Amniotic stem cell (primary cell): ENCODE measurements around the gene HIVEP2.

Experiments
- DNase-seq: peaks from one replicate; lab custom pipeline; 2025; lab: John Stamatoyannopoulos, UW

HIVEP2 gene

GRCh38 chr6:142816031-142816430 is 128.9 kb downstream of the HIVEP2 start:
- DNase-seq = peak; percentile 12

GRCh38 chr6:142811923-142812322 is 133.1 kb downstream of the HIVEP2 start:
- no peak for DNase-seq

DNA sequence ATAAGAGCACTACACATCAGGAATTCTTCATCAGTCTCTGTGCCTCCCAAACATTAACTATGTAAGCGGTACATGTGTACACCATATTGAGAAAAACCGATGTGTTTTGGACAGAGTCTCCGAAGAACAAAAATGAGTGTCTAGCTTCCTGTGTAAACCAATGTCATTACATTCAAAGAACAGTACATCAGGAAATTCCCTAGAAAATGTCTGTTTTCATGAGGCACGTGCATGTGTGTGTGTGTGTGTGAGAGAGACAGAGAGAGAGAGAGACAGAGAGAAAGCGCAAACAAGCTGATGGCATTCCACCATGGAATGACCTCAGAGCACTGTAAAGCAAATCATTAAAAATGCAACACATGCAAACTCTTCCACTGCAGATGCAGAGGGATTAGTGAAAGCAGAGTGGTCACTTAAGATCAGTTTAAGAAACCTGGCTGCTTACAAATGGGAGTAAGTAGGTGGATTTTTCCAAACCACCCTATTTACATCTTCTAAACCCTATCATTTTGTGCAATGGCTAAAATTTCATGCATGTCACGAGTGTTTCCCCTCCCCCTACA is 133.9 kb downstream of the HIVEP2 start:
- DNase-seq = no peak

GRCh38 chr6:142809947-142810346 is 135.0 kb downstream of the HIVEP2 start:
- no peak for DNase-seq

DNA sequence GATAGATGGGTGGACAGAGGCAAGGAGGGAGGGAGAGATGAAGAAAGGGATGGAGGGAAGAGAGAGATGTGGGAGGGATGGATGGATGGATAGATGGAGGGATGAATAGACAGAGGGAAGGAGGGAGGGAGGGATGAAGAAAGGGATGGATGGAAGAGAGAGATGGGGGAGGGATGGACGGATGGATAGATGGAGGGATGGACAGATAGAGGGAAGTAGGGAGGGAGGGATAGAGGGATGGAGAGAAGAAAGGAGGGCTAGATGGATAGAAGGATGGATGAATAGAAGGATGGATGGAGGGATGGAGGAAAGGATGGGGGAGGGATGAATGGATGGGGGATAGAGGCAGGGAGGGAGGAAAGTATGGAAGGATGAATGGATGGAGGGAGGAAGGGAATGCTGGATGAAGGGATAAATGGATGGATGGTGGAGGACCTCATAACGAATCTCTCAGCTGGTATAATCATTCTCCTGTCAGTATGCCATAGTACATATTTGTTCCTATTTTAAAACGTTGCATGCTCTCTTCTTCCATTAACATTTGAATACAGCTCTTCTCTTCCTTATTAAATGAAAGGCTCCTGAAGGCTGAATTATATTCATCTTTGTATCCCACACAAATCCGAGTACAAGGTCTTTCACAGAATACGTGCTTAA is 136.4 kb downstream of the HIVEP2 start:
- DNase-seq = no peak

DNA sequence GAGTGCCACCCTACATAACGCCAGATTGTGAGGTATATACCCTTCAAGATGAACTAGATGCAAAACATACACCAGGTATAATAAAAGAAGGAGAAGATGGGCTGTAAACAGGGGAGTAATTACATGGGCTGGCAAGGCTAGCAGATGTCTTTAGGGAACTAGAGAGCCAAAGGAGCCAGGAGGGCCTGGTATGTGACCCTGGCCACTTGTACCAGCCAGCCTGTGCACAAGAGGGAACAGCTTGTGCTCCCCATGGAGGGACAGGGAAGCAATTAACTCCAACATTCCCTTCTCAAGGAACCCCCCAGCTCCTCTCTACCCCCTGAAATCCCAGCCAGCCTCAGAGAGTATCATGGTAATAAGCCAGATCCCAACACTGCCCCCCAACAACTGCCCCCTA is 139.9 kb downstream of the HIVEP2 start:
- DNase-seq = no peak

GRCh38 chr6:142804490-142804889 is 140.5 kb downstream of the HIVEP2 start:
- DNase-seq = no peak

GRCh38 chr6:142803495-142804058 is 141.4 kb downstream of the HIVEP2 start:
- no peak for DNase-seq

DNA sequence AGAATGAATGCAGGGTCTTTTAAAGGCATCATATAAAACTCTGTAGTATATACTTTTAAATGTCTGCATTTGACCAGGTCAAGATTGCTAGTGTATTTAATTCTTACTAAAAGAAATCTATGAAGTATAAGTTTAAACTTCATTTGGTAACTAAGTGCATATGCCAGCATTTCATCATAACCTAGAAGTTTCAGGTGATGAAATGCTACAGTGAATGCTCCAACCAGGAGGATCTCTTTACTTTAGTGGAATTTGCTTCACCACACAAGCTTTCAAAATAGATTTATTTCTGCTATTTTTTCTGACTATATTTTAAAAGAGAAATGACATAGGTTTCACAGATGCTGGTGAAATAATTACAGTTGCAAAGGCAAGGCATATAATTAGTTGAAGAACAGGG is 141.9 kb downstream of the HIVEP2 start:
- DNase-seq = no peak

- peak; percentile 88 for DNase-seq
Observed at GRCh38 chr6:142802124-142802523, 142.9 kb downstream of the HIVEP2 start.

GRCh38 chr6:142800240-142800639 is 144.7 kb downstream of the HIVEP2 start:
- DNase-seq = no peak

DNA sequence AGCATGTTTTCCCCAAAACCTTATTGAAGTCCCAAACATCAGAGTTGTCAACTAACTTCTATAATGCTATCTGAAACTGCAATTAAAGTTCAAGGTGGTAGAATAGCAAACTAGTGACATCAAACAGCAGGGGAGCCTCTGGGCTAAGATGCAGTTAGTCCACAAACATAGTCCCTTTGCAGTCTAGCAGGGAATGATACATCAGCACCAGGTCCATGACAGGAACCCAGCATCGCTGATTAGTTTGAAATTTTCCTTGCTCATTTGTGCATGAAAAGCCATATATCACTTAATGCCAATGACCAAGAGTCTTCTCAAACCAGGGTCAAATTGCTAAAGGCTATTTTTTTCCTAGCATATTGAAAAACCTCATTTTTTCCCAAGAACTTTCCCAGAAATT is 145.3 kb downstream of the HIVEP2 start:
- DNase-seq = no peak

DNA sequence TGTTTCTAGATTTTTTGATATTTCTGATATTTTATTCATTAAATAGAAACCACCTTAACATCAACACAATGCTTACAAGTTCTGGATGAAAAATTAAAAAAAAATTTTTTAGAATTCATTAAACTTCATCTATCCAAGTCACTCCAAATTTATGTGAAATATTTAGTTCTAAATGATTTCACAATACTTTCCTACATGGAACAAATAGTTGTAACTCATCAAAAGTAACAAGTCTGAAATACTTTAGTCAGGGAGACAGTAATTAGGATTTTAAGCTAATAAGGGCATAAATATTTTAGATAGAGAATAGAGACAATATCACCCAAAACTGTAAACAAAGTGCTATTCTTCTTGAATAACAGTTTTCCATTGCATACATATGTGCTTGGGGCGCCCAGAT is 147.8 kb downstream of the HIVEP2 start:
- no peak for DNase-seq

DNA sequence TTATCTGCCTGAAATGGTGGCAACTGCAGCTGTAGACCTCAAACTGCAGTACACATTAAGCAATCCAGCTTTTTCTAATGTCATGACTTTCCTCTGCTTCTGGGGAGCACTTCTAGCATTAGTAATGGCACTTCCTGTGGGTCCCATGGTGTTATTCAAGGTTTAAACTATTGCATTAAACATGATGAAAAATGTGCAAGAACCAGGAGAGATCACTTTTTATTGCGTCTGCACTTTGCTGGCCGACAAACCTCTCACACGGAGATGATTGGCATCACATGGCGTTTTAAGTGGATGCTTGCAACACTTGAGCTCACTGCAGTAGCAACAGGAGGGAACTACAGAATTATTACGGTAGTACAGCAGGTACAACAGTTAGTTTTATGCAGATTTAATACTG is 148.4 kb downstream of the HIVEP2 start:
- DNase-seq = no peak

- no peak for DNase-seq
Observed at GRCh38 chr6:142796024-142796423, 149.0 kb downstream of the HIVEP2 start.

DNA sequence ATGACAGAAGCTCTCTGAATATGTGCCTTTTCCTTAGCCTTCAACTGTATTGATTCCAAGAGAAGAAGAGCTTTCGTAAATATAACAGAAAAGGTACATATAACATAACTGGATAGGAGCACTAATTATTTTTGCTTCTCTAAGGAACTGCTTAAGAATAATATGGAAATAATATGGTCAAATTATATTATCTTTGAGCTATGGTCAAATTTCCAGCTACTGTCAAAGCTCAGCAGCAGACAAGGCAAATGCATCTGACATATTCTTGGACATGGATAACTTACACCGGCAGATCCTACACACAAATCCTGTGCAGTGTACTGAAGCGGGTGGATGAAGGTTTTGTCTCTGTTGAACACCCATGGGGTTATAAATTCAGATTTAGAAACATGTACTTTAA is 150.6 kb downstream of the HIVEP2 start:
- DNase-seq = no peak

DNA sequence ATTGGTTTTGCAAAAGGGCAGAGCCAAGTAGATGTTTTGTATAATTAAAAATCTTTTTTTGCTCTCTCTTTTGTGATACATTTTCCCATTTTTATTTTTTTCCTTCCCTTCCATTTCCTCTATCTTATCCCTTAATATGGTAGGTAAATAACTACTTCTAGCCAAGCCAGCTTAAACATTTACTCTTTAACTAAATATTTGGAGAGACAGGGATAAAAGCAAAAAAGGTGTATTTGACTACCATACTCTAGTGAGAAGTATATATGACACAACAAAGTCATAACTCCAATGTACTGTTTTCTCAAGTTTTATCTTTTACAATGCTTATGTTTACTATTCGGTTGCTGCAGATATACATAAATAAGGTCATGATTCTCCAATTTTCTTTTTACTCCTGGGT is 154.7 kb downstream of the HIVEP2 start:
- no peak for DNase-seq

DNA sequence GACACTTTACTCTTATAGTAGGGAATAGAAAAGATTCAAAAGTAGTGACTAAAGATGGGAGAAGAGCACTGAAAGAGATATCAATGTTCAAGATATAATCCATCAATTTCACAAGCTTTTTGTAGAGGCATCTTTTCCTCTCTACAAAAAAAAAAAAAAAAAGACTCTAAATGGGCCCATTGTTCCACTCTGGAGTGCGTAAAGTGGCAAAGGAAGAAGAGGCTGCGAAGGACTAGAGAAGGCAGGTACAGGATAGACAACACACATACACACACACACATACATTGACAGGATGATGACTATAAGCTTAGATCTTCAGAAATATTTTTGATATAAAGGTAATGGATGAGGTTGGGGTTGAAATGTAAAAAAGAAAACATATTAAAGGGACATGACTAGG is 157.6 kb downstream of the HIVEP2 start:
- no peak for DNase-seq

DNA sequence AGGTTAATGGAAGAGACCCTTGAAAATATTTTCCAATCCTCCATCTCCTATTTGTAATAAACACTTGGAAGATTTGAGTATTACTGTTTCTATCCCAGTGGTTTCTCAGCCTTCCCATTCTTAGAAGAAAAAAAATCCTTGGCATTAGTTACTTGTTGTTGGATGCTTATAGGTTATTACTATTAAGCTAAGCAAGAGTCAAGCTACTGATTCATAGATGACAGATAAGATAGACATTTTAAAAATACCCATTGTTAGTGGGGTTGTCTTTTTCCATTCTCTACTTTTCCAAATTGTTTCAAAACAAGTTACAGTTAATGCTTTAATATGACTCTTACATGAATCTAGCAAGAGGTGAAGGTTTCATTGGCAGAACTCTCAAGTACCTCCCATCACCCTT is 158.5 kb downstream of the HIVEP2 start:
- DNase-seq = no peak

DNA sequence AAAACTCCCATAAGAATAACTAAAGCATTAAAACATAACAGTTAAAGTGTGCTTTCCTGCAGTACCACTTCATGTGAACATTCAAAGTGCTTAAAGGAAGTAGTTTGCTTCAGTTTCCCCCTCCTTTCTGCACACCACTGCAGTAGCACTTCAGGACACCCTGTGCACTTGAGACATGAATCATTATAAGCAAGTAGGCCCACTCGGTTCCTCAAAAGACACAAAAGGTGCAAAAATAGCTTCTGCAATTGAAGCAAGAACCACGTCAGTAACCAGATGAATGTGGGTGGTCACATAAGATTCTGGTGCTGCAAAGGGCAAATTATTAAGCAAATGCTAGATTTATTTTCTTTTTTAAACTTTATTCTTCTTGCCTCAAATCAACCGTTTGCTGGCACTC is 160.6 kb downstream of the HIVEP2 start:
- DNase-seq = no peak

DNA sequence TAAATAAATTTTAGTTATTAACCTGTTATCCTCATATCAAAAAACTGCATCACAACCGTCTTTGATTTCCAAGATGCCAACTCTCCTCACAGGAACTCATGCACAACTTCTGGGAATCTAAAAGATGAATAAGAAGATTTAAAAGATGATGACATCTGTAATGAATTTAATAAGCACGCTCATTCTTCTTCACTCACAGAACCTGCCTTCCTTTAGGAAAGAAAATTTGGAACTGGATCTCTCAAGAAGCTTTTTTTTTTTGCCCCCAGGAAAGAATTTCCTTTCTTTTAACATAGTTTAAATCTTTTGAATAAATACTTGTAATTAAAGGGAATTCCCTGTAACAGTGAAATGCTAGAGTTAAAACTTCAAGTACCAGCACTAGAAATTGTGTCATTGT is 161.5 kb downstream of the HIVEP2 start:
- DNase-seq = no peak

DNA sequence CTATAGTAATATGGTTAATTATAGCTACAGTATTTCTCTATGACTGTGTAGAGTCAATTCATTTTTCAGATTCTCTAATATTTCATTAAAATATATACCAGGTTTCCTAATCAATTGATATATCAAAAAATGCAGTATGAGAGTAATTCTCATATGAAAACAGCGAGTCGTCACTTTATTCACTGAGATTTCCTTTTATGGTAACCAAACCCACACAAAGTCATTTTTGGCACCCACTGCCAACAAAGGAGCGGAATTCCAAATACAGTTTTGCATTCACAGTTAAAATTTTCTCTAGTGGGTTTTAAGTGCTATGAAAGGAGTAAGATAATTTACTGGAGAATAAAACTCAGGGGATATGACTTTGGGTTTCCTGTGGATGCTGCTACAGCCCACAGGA is 163.8 kb downstream of the HIVEP2 start:
- DNase-seq = no peak

DNA sequence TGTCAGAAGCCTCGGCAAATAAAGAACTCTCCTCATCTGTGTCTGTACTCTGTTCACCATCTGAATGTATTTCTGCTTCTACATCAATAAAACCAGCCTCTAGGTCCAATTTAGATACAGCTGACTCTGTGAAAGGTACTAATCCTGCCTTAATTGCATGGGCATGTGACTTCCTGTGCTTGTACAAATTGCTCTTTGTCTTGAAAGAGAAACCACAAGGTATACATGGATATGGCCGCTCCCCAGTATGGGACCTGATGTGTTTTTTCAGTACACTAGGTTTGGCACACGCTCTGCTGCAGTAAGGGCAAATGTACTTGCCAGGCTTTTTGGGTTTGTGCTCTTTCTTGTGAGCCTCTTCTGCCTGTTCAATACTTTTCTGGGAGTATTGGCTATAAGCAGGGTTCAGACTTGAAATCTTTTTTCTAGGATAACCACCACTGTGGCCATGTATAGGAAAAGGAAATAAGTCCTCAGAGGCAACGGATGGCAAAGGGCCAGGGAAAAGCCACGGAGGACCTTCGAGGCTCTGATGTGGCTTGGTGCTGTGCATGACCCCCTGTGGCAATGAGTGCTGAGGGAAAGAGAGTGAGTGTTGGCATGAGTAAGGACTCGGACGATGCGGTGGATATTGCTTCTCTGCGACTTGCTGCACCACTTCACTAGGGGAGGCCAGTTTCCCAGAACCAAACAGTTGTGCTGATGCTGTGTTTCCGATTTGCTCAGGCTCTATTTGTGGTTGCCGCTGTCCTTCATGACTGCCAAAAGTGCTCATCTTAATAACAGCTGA is 170.9 kb downstream of the HIVEP2 start:
- no peak for DNase-seq
